NCI-H2196 treated with DMSO at 0.1 percent for 48 hours (cell line): Measurements from ENCODE around the gene HYDIN.
"Not testable (repeated sequence)": the region's sequence is repeated elsewhere in the genome, so short reads cannot be mapped to it uniquely, and the experiment has no call there.

Experiments
- DNase-seq: peaks from one replicate; lab custom pipeline; 2025; ENCODE audit not compliant: unreplicated experiment; lab: John Stamatoyannopoulos, UW

The HYDIN gene

GRCh38 chr16:71226229-71227141 lies 4.0 kb downstream of the HYDIN start:
- DNase-seq = no peak

- no peak for DNase-seq
Measured at GRCh38 chr16:71225145-71225544, 5.4 kb downstream of the HYDIN start.

- DNase-seq = no peak
Measured at GRCh38 chr16:71218306-71218963, 12.1 kb downstream of the HYDIN start.

GRCh38 chr16:71217506-71217905 lies 13.0 kb downstream of the HYDIN start:
- DNase-seq = no peak

- DNase-seq = no peak
Measured at GRCh38 chr16:71216714-71217113, 13.8 kb downstream of the HYDIN start.

GRCh38 chr16:71214746-71215381 lies 15.7 kb downstream of the HYDIN start:
- no peak for DNase-seq

- DNase-seq = peak; percentile 43
Measured at GRCh38 chr16:71205482-71206131, 24.9 kb downstream of the HYDIN start.

GRCh38 chr16:71203631-71204030 lies 26.9 kb downstream of the HYDIN start:
- no peak for DNase-seq

GRCh38 chr16:71201556-71201955 lies 29.0 kb downstream of the HYDIN start:
- DNase-seq = no peak

GRCh38 chr16:71201054-71201453 lies 29.5 kb downstream of the HYDIN start:
- no peak for DNase-seq

GRCh38 chr16:71198408-71198807 lies 32.1 kb downstream of the HYDIN start:
- no peak for DNase-seq

GRCh38 chr16:71192387-71192786 lies 38.1 kb downstream of the HYDIN start:
- no peak for DNase-seq

- no peak for DNase-seq
Measured at GRCh38 chr16:71188956-71189712, 41.4 kb downstream of the HYDIN start.

GRCh38 chr16:71185347-71185746 lies 45.2 kb downstream of the HYDIN start:
- no peak for DNase-seq

GRCh38 chr16:71179569-71179968 lies 51.0 kb downstream of the HYDIN start:
- DNase-seq = no peak

GRCh38 chr16:71172481-71173207 lies 57.9 kb downstream of the HYDIN start:
- DNase-seq = no peak

- DNase-seq = not testable (repeated sequence)
Measured at GRCh38 chr16:71161007-71161406, 69.5 kb downstream of the HYDIN start.

GRCh38 chr16:71157278-71157677 lies 73.2 kb downstream of the HYDIN start:
- not testable (repeated sequence) for DNase-seq

- not testable (repeated sequence) for DNase-seq
Measured at GRCh38 chr16:71153329-71153728, 77.2 kb downstream of the HYDIN start.

GRCh38 chr16:71151654-71152053 lies 78.9 kb downstream of the HYDIN start:
- not testable (repeated sequence) for DNase-seq
